Cardiac muscle cell (in vitro differentiated cells and primary cell): ENCODE data around the gene UBQLN4. TPM values are rescaled to one million over a fixed set of nuclear protein-coding genes. Genes with fewer than 3 reads are reported as not detected.
"Not testable (repeated sequence)": the region's sequence is repeated elsewhere in the genome, so short reads cannot be mapped to it uniquely, and the experiment has no call there.

ENCODE experiments used
- DNase-seq, 2 donors: peaks; one replicate each; pipeline versions ENCODE4 v3.0.0 to v3.0.0-alpha.2; 2010 to 2017; ENCODE audit warnings: low read depth in 1 of 2, low spot score in 1 of 2
- H3K27ac ChIP-seq: fragments of 200-600 bp; sonication (generic); 2 replicates; pipeline ENCODE4 v1.5.1; 2016
- H3K27me3 ChIP-seq: fragments of 200-600 bp; sonication (generic); 2 replicates; pipeline ENCODE4 v1.6.0; 2016; ENCODE audit warnings: control low read depth
- H3K36me3 ChIP-seq: fragments of 200-600 bp; sonication (generic); 2 replicates; pipeline ENCODE4 v1.5.1; 2016; ENCODE audit warnings: control low read depth
- H3K4me1 ChIP-seq: fragments of 200-600 bp; sonication (generic); 2 replicates; pipeline ENCODE4 v1.8.1; 2017; ENCODE audit warnings: low read depth, mild to moderate bottlenecking, mixed run types
- H3K4me3 ChIP-seq: fragments of 200-600 bp; sonication (generic); 2 replicates; pipeline ENCODE4 v1.5.1; 2016; ENCODE audit warnings: mild to moderate bottlenecking
- H3K9me3 ChIP-seq: fragments of 200-600 bp; sonication (generic); 2 replicates; pipeline ENCODE4 v1.5.1; 2017; ENCODE audit warnings: low read depth, mild to moderate bottlenecking, control low read depth
- polyA plus RNA-seq: library from polyadenylated mRNA; unstranded; fragments of >200 nt; fragmentation: Nextera tagmentation; extraction: Ambion mirVana; gene quantifications from 2 replicates; pipeline ENCODE4 v1.2.1, GENCODE V29; 2016
- total RNA-seq: library from RNA; depleted of rRNA; stranded (reverse); fragments of >200 nt; gene quantifications from 2 replicates; pipeline ENCODE4 v1.2.3, GENCODE V29; 2016
- TF ChIP-seq, protein P1 (sequence below): IDR thresholded peaks from 2 replicates; pipeline ENCODE4 v1.5.1; 2012; ENCODE audit warnings: low read depth, mild to moderate bottlenecking, low read length

UBQLN4 gene
- total and polyA plus RNA-seq, 2 experiments from 2014 or later = 29.2 to 51.0 TPM

DNA sequence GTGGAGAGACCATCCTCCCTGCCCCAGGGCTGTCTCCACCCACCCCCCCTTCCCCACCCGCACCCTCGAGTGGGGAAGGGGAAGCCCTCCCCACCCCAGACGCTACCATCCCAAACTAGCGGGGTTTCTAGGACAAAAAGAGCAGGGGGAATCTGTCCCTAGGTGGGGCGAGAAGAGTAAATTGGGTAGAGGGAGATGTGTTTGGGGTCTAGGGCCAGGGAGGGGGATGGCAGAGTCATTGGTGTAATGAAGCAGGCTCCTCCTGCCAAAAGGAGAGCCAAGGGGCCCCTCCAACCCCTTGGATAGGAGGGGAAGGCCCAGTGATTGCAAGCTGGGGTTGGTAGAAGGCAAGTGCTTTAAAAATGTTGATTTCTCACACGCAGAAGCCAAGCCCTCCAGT is 18.7 kb upstream of the UBQLN4 start:
- no peaks in the 10 kb centered on the region for H3K9me3 ChIP-seq
- peaks cover 54% of the 10 kb centered on the region for H3K4me1 ChIP-seq
- peak overlapping the region; percentile 81 for H3K27ac ChIP-seq
- no peak overlapping the region for H3K4me3 ChIP-seq
- DNase-seq = no peak
- TF ChIP-seq, protein P1, sequence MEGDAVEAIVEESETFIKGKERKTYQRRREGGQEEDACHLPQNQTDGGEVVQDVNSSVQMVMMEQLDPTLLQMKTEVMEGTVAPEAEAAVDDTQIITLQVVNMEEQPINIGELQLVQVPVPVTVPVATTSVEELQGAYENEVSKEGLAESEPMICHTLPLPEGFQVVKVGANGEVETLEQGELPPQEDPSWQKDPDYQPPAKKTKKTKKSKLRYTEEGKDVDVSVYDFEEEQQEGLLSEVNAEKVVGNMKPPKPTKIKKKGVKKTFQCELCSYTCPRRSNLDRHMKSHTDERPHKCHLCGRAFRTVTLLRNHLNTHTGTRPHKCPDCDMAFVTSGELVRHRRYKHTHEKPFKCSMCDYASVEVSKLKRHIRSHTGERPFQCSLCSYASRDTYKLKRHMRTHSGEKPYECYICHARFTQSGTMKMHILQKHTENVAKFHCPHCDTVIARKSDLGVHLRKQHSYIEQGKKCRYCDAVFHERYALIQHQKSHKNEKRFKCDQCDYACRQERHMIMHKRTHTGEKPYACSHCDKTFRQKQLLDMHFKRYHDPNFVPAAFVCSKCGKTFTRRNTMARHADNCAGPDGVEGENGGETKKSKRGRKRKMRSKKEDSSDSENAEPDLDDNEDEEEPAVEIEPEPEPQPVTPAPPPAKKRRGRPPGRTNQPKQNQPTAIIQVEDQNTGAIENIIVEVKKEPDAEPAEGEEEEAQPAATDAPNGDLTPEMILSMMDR = no peak
- H3K27me3 ChIP-seq = no peaks in the 10 kb centered on the region
- peaks cover 15% of the 10 kb centered on the region for H3K36me3 ChIP-seq

GRCh38 chr1:156071332-156071816 is 17.8 kb upstream of the UBQLN4 start:
- H3K36me3 ChIP-seq, H3K4me3 ChIP-seq, H3K27me3 ChIP-seq, H3K9me3 ChIP-seq, DNase-seq: not testable (repeated sequence)
- peaks cover 47% of the 10 kb centered on the region for H3K4me1 ChIP-seq
- peak overlapping the region; percentile 81 for H3K27ac ChIP-seq

GRCh38 chr1:156070548-156070947 is 16.9 kb upstream of the UBQLN4 start:
- H3K4me1 ChIP-seq = peaks cover 39% of the 10 kb centered on the region
- no peaks in the 10 kb centered on the region for H3K27me3 ChIP-seq
- DNase-seq = no peak
- no peak overlapping the region for H3K4me3 ChIP-seq
- H3K36me3 ChIP-seq = peaks cover 4% of the 10 kb centered on the region
- peak overlapping the region; percentile 20 for H3K27ac ChIP-seq
- TF ChIP-seq, protein P1 = no peak
- no peaks in the 10 kb centered on the region for H3K9me3 ChIP-seq

DNA sequence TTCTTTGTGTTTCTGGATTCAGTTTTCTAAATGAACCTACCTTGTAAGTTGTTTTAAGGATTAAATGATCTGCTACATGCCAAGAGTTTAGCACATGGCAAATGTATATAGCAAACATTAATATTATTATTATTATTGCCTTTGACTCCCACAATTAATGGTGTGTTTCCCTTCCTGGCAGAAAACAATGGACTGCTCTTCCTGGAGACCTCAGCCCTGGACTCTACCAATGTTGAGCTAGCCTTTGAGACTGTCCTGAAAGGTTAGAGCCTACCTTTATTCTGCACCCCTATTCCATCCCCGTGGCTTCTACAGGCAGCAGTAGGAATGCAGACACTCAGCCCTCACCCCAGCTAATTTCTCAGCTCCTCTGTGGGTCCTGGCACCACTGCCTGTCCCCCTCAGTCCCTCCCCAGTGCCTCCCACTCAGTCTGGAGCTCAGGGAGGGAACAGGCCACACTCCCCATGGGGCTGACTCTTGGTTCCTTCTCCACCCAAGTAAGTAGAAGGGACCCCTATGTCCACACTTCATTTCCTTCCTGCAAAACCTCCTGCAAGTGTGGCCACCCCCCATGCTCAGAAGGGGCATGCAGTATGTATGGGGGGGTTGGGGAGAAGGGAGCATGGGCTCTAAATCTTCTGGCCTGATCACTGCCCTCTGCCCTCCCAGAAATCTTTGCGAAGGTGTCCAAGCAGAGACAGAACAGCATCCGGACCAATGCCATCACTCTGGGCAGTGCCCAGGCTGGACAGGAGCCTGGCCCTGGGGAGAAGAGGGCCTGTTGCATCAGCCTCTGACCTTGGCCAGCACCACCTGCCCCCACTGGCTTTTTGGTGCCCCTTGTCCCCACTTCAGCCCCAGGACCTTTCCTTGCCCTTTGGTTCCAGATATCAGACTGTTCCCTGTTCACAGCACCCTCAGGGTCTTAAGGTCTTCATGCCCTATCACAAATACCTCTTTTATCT is 16.2 kb upstream of the UBQLN4 start:
- H3K27ac ChIP-seq = peak overlapping the region; percentile 20
- DNase-seq = no peak
- peaks cover 31% of the 10 kb centered on the region for H3K4me1 ChIP-seq
- H3K9me3 ChIP-seq = no peaks in the 10 kb centered on the region
- TF ChIP-seq, protein P1 = no peak
- peaks cover 4% of the 10 kb centered on the region for H3K36me3 ChIP-seq
- H3K4me3 ChIP-seq = no peak overlapping the region
- no peaks in the 10 kb centered on the region for H3K27me3 ChIP-seq

- DNase-seq = no peak
- Histone ChIP-seq H3K4me3 (no peak overlapping the region), H3K4me1 (peaks cover 6% of the 10 kb centered on the region), H3K9me3 (no peaks in the 10 kb centered on the region), H3K36me3 (no peaks in the 10 kb centered on the region), H3K27ac (no peak overlapping the region), H3K27me3 (no peaks in the 10 kb centered on the region)
- TF ChIP-seq, protein P1 = no peak
Measured at GRCh38 chr1:156067262-156067661, 13.7 kb upstream of the UBQLN4 start.

GRCh38 chr1:156065871-156066270 is 12.3 kb upstream of the UBQLN4 start:
- Histone ChIP-seq H3K27me3 (no peaks in the 10 kb centered on the region), H3K36me3 (no peaks in the 10 kb centered on the region), H3K4me3 (no peak overlapping the region), H3K9me3 (no peaks in the 10 kb centered on the region), H3K4me1 (peaks cover 4% of the 10 kb centered on the region), H3K27ac (no peak overlapping the region)
- TF ChIP-seq, protein P1 = no peak
- DNase-seq = no peak
